ENCODE data around the gene SHE. TPM values are rescaled to one million over a fixed set of nuclear protein-coding genes. Genes with fewer than 3 reads are reported as not detected.

The SHE gene
- polyA plus RNA-seq, 3 donors: 9.6 to 11.2 (median 10.6) TPM

- no peak for DNase-seq (ENCODE audit: low read depth in 3 of 3, low spot score in 2 of 3)
These were observed 49.1 kb downstream of the SHE start for GRCh38 chr1:154453161-154453560.

- DNase-seq (ENCODE audit: low read depth in 3 of 3, low spot score in 2 of 3): no peak
These were observed 53.8 kb downstream of the SHE start for GRCh38 chr1:154448331-154448811.

GRCh38 chr1:154446789-154447188 lies 55.4 kb downstream of the SHE start:
- DNase-seq (ENCODE audit: low read depth in 3 of 3, low spot score in 2 of 3): no peak

- no peak for DNase-seq (ENCODE audit: low read depth in 3 of 3, low spot score in 2 of 3)
These were observed 55.9 kb downstream of the SHE start for GRCh38 chr1:154446292-154446691.

- DNase-seq (ENCODE audit: low read depth in 3 of 3, low spot score in 2 of 3): no peak
These were observed 57.2 kb downstream of the SHE start for GRCh38 chr1:154445040-154445472.

GRCh38 chr1:154443274-154444013 lies 58.8 kb downstream of the SHE start:
- no peak for DNase-seq (ENCODE audit: low read depth in 3 of 3, low spot score in 2 of 3)

- DNase-seq (ENCODE audit: low read depth in 3 of 3, low spot score in 2 of 3): no peak
These were observed 60.0 kb downstream of the SHE start for GRCh38 chr1:154442006-154442740.

- DNase-seq (ENCODE audit: low read depth in 3 of 3, low spot score in 2 of 3): no peak
These were observed 60.8 kb downstream of the SHE start for GRCh38 chr1:154441241-154441888.

- DNase-seq (ENCODE audit: low read depth in 3 of 3, low spot score in 2 of 3): no peak
These were observed 62.0 kb downstream of the SHE start for GRCh38 chr1:154440036-154440804.

- no peak for DNase-seq (ENCODE audit: low read depth in 3 of 3, low spot score in 2 of 3)
These were observed 65.8 kb downstream of the SHE start for GRCh38 chr1:154436433-154436832.

- no peak for DNase-seq (ENCODE audit: low read depth in 3 of 3, low spot score in 2 of 3)
These were observed 66.5 kb downstream of the SHE start for GRCh38 chr1:154435599-154436200.

GRCh38 chr1:154434346-154435085 lies 67.7 kb downstream of the SHE start:
- no peak for DNase-seq (ENCODE audit: low read depth in 3 of 3, low spot score in 2 of 3)

GRCh38 chr1:154433161-154433764 lies 68.9 kb downstream of the SHE start:
- DNase-seq (ENCODE audit: low read depth in 3 of 3, low spot score in 2 of 3): no peak

GRCh38 chr1:154431586-154432373 lies 70.4 kb downstream of the SHE start:
- no peak for DNase-seq (ENCODE audit: low read depth in 3 of 3, low spot score in 2 of 3)

- no peak for DNase-seq (ENCODE audit: low read depth in 3 of 3, low spot score in 2 of 3)
These were observed 71.3 kb downstream of the SHE start for GRCh38 chr1:154430903-154431302.

GRCh38 chr1:154429841-154430611 lies 72.2 kb downstream of the SHE start:
- DNase-seq (ENCODE audit: low read depth in 3 of 3, low spot score in 2 of 3): no peak

All from right renal cortex interstitium (tissue), 3 donors.